Adrenal gland (tissue), 12 donors: ENCODE measurements around the gene PRODH. TPM values are rescaled to one million over a fixed set of nuclear protein-coding genes. Genes with fewer than 3 reads are reported as not detected.
"Not testable (repeated sequence)": the region's sequence is repeated elsewhere in the genome, so short reads cannot be mapped to it uniquely, and the experiment has no call there.

Source experiments
- DNase-seq, 7 donors: peaks; one replicate each; pipeline ENCODE4 v3.0.0-alpha.2; 2019 to 2020
- H3K27ac ChIP-seq, 5 donors: fragments of 200-600 bp; sonication (generic) in 4 of 5; 1 replicate in 3 of 5; 2 replicates in 2 of 5; pipeline versions ENCODE4 v1.5.1 to v1.8.0; 2016 to 2020; ENCODE audit warnings: mild to moderate bottlenecking in 1 of 5
- H3K27me3 ChIP-seq: fragments of 200-600 bp; 2 replicates; pipeline ENCODE4 v1.8.0; 2021
- H3K36me3 ChIP-seq, 2 donors: fragments of 200-600 bp; replicated peaks in 1 of 2; 1 replicate in 1 of 2; 2 replicates in 1 of 2; pipeline versions ENCODE4 v1.5.1 to v1.8.0; 2018 to 2022
- H3K4me1 ChIP-seq, 2 donors: fragments of 200-600 bp; replicated peaks in 1 of 2; 1 replicate in 1 of 2; 2 replicates in 1 of 2; pipeline versions ENCODE4 v1.5.1 to v1.8.0; 2018 to 2021
- H3K4me3 ChIP-seq, 4 donors: fragments of 200-600 bp; sonication (generic) in 3 of 4; one replicate each; pipeline ENCODE4 v1.5.1; 2016 to 2018
- H3K9me3 ChIP-seq, 3 donors: fragments of 200-600 bp; sonication (generic) in 1 of 3; replicated peaks in 1 of 3; 1 replicate in 2 of 3; 2 replicates in 1 of 3; pipeline versions ENCODE4 v1.5.1 to v1.8.0; 2016 to 2021
- CTCF ChIP-seq, 6 experiments: fragments of 450-650 bp in 4 of 6; fragments of 200-600 bp in 2 of 6; sonication (generic) in 1 of 6; IDR thresholded peaks; 1 replicate in 5 of 6; 2 replicates in 1 of 6; pipeline versions ENCODE4 v1.5.1 to v1.8.0; 2016 to 2021; ENCODE audit warnings: antibody characterized with exemption in 6 of 6, mild to moderate bottlenecking in 2 of 6, moderate library complexity in 1 of 6
- POLR2A ChIP-seq, 2 donors: fragments of 450-650 bp; IDR thresholded peaks; one replicate each; pipeline ENCODE4 v1.6.1; 2017; ENCODE audit warnings: antibody characterized with exemption in 2 of 2, mild to moderate bottlenecking in 2 of 2, moderate library complexity in 1 of 2
- WGBS, 4 donors: extraction: QIAGEN DNeasy Blood & Tissue Kit in 2 of 4; methylation state at CpG; one replicate each; pipeline versions ENCODE4 v1.1.5 to v1.1.7; 2013 to 2017; 5-methylcytosine and 5-hydroxymethylcytosine counted together
- intact Hi-C, 2 donors: fragments of 100-400 bp; cut with DNase I; formaldehyde crosslinking; loops; one replicate each; pipeline versions ENCODE4 v1.14.1 to v1.15.0; 2022 to 2023
- polyA plus RNA-seq, 3 donors: library from polyadenylated mRNA; stranded (reverse); fragments of 200-250 nt in 2 of 3; fragments of 350-450 nt in 1 of 3; fragmentation: Illumina TruSeq in 1 of 3; extraction: RNeasy Lipid Tissue Mini Kit (QIAGEN cat#74804) in 1 of 3; gene quantifications; one replicate each; pipeline ENCODE4 v1.2.3, GENCODE V29; 2013 to 2014
- total RNA-seq, 9 donors: library from RNA; depleted of rRNA in 4 of 9; stranded (reverse); fragments of >200 nt in 4 of 9; fragments of 120-200 nt in 1 of 9; fragmentation: NEBNext Ultra II Directional in 1 of 9; extraction: Animal tissue kit (Norgen Biotek cat#: 25700) in 1 of 9; gene quantifications; one replicate each; pipeline versions ENCODE4 v1.1.0 to v1.2.4, GENCODE V29; 2013 to 2023
- donor health status: healthy with polysubstance abuse.
- donor health status: Bipolar disorder and iron deficiency.
- donor health status: DM: yes; HTN: yes; CAD: no.
- donor health status: DM: no; HTN: no; CAD: no.
- donor health status: DM: no; HTN: no; CAD: no.
- donor health status: DM: yes; HTN: yes; CAD: no.

Gene PRODH
- total and polyA plus RNA-seq, 12 donors = 0.28 to 2.7 (median 1.0) TPM; not detected in 4

DNA sequence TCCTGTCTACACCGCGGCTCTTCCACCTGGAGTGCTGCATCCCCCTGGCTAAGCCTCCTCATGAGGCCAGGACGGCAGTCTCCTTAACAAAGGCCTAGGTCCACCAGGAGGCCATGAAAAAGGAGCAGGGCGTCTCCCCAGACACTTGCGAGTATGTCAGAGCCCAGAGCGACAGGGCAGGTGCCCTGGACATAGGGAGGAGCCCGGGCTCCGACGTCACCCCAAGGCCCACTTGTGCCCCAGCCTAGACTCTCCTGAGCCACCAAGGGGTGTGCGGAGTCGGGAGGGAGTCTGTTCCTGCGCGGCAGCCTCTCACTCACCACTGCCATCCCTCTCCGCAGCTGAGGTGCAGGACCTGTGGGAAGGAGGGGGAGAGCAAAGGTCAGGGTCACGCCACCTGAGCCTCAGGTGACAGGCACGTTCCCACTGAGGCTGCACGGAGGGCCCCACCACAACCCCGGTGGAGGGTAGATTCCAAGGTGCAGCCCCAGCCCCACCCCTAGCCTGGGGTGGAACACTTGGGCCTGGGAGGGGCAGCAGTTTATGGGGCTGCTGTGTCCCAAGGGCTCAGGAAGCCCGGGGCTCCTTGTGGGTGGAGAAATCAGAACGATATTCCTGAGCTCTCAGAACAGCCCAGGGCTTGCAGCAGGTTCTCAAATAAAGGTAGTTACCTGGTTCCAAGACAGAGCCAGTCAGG lies 10.6 kb downstream of the PRODH start:
- no peak for DNase-seq
- H3K27ac ChIP-seq = no peak overlapping the region
- WGBS, 4 donors = no CpG with 5 or more reads among the region's 20 CpGs
- no peaks in the 10 kb centered on the region for H3K4me1 ChIP-seq
- TF ChIP-seq POLR2A (IDR thresholded peaks at IDR 0.05) (no peak), CTCF (IDR thresholded peaks at IDR 0.05) (no peak)
- H3K36me3 ChIP-seq = no peaks in the 10 kb centered on the region
- no peak overlapping the region for H3K4me3 ChIP-seq
- intact Hi-C loops = no loop called here
- no peaks in the 10 kb centered on the region for H3K27me3 ChIP-seq
- no peaks in the 10 kb centered on the region for H3K9me3 ChIP-seq

GRCh38 chr22:18920257-18920902 lies 15.7 kb downstream of the PRODH start:
- DNase-seq, H3K36me3 ChIP-seq, H3K9me3 ChIP-seq, H3K27ac ChIP-seq, H3K4me1 ChIP-seq, H3K27me3 ChIP-seq, intact Hi-C loops, H3K4me3 ChIP-seq: not testable (repeated sequence)
- WGBS, 4 donors = no CpG with 5 or more reads among the region's 12 CpGs

- H3K36me3 ChIP-seq, H3K27ac ChIP-seq, H3K4me3 ChIP-seq, intact Hi-C loops, DNase-seq, H3K9me3 ChIP-seq, H3K27me3 ChIP-seq, H3K4me1 ChIP-seq: not testable (repeated sequence)
- 36 to 67% methylated on average over 1 of the region's 3 CpGs; no CpG with 5 or more reads in 2 of the 4 donors for WGBS, 4 donors
Observed at GRCh38 chr22:18917818-18918217, 18.3 kb downstream of the PRODH start.

DNA sequence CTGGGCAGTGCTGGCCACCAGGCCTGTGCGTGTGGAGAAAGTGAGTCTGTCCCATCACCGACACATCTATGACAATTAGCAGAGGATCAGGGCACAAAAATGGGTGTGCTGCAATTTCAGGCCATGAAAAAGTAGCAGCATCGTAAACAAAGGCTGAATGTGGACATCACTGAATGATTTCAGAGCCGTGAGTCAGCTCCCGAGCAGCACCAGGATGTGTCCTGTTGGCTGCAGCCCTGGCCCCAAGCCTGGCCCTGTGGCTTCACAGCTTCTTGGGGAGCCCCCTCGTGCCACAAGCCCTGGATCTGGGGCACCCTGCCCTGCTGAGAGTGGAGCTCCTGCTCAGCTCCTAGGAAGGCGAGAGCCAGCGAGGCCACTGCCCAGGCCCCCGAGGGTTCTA lies 20.5 kb downstream of the PRODH start:
- H3K9me3 ChIP-seq, H3K4me1 ChIP-seq, H3K27ac ChIP-seq, intact Hi-C loops, H3K4me3 ChIP-seq, H3K36me3 ChIP-seq, H3K27me3 ChIP-seq, DNase-seq: not testable (repeated sequence)
- WGBS, 4 donors = no CpG with 5 or more reads among the region's 9 CpGs

DNA sequence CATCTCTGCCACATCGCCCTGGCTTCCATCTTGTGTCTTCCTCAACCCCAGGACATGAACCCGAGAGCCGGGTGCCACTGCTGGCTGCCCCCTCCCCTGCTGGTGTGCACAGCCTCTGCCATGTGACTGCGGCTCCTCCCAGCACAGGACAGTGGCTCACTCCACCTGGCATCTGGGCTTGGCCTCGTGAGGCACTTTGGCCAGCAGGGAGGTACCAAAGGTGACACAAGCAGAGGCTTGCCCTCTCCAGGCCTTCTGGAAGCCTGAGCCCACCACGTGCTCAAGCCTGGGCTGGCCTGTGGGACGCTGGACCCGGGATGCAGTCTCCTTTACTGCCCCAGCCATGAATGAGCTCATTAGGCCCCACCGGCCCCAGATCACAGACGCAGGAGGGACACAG lies 21.5 kb downstream of the PRODH start:
- WGBS, 4 donors = no CpG with 5 or more reads among the region's 10 CpGs
- H3K27ac ChIP-seq, H3K36me3 ChIP-seq, H3K4me3 ChIP-seq, DNase-seq, H3K9me3 ChIP-seq, intact Hi-C loops, H3K4me1 ChIP-seq, H3K27me3 ChIP-seq: not testable (repeated sequence)

DNA sequence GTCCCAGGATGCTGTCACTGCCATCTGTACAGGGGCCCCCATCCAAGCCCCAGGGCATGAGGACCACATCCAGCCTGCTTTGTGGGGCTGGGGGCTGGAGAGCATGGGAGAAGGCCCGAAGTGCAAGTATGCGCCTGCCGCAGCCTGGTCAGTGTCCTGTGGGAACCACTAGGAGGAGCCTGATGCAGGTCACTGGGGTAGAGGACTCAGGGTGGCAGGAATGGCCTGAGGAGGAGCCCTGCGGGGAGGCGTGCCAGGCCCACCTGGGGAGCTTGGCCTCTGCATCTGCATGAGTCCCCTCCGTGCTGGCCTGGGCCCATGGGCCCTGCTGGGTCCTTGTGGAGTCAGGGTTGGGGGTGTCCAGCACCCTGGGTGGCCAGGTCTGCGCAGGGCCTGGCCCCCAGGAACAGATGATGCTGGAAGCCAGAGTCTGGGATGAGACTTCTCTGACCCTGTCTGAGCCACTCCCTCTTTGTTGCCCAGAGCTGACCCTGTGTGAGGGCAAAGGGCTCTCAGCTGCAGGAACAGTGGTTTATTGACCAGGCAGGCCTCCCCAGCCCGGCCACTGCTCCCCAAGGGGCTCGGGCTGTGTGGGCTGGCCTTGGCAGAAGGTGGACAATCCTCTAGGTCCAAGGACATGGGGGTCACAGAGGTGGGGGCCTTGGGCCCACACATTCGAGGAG lies 23.7 kb downstream of the PRODH start:
- no CpG with 5 or more reads among the region's 10 CpGs for WGBS, 4 donors
- H3K9me3 ChIP-seq, H3K27me3 ChIP-seq, H3K27ac ChIP-seq, H3K4me3 ChIP-seq, H3K36me3 ChIP-seq, intact Hi-C loops, DNase-seq, H3K4me1 ChIP-seq: not testable (repeated sequence)

GRCh38 chr22:18911535-18911934 lies 24.6 kb downstream of the PRODH start:
- H3K27me3 ChIP-seq, H3K27ac ChIP-seq, H3K36me3 ChIP-seq, H3K4me1 ChIP-seq, DNase-seq, H3K4me3 ChIP-seq, intact Hi-C loops, H3K9me3 ChIP-seq: not testable (repeated sequence)
- no CpG with 5 or more reads among the region's 2 CpGs for WGBS, 4 donors
